GM12891 (cell line): Measurements from ENCODE around the gene POLR2E.

Experiments
- POLR2A ChIP-seq: IDR thresholded peaks from 2 replicates; pipeline ENCODE4 v1.6.1; 2011; ENCODE audit warnings: low read depth, low read length, control low read depth
- POLR2AphosphoS5 ChIP-seq: IDR thresholded peaks from 2 replicates; pipeline ENCODE4 v1.6.1; 2011; ENCODE audit warnings: low read depth, low read length, control low read depth
- SPI1 ChIP-seq: IDR thresholded peaks from 2 replicates; pipeline ENCODE4 v1.6.1; 2011; ENCODE audit warnings: low read depth, low read length, control low read depth
- TAF1 ChIP-seq: IDR thresholded peaks from 2 replicates; pipeline ENCODE4 v1.6.1; 2011; ENCODE audit warnings: low read depth, low read length, control low read depth

DNA sequence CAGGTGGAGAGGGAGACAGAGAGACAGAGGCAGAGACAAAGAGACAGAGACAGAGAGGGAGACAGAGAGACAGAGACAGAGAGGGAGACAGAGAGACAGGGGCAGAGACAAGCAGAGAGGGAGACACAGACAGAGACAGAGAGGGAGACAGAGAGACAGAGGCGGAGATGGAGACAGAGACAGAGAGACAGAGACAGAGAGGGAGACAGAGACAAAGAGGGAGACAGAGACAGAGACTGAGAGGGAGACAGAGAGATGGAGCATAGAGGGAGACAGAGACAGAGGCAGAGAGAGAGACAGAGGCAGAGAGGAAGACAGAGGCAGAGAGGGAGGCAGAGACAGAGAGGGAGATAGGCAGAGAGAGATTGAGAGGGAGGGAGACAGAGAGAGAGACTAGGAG lies 49.6 kb upstream of the POLR2E start:
- TF ChIP-seq POLR2A = no peak
- no peak for TF ChIP-seq POLR2AphosphoS5
- no peak for TF ChIP-seq TAF1
- TF ChIP-seq SPI1 = no peak
